ENCODE measurements around the gene KANK4. TPM values are rescaled to one million over a fixed set of nuclear protein-coding genes. Genes with fewer than 3 reads are reported as not detected.

Gene KANK4
- total and polyA plus RNA-seq, 8 donors, result 2.4 to 12.5 (median 8.6) TPM

DNA sequence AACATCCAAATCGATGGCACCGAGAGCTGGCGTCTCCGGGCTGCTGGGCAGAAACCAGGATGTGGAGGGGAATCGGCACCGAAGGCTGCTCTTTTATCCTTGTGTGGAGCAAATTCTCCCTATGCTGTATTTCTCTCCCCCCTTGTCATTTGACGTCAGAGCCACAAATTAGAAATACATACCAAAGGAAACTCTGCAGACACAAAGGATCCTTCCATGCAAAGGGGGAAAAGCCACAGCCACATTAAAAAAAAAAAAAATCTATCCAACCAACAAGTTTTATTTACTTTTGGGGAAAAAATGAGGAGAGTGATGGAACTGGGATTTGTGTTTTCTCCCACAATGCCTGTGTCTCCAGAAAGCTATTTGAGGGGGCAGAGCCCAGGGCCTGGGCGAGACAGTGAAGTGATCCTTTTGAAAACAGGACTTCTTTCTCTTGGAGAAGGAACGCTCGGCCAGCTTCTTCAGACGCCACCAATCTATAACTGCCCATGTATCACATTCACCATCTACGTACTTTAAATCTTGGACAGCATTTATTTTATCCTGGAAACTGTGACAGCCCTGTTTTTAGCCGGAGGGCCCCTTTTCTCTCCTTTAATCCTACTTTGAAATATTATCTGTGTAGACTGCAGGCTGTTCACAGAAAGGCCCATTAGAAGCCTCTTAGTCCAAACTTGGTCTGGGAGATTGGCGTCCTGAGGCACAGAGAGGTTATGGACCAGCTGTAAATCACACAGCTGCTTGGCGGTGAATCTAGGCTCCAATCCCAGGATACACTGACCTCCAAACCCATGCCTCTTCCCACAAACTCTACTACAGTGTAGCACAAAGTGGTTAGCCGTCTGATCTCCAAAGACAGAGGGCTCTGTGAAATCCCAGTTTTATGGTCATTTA is 4.5 kb downstream of the KANK4 start:
- Histone ChIP-seq H3K27me3 (no peaks in the 10 kb centered on the region), H3K4me3 (no peak overlapping the region), H3K4me1 (no peaks in the 10 kb centered on the region), H3K9me3 (no peaks in the 10 kb centered on the region), H3K36me3 (no peaks in the 10 kb centered on the region), H3K27ac (no peak overlapping the region)
- intact Hi-C loops (cut with DNase I), result no loop called here
- DNase-seq (no peak), ATAC-seq (no peak), FAIRE-seq (no peak)
- TF ChIP-seq, protein P1, sequence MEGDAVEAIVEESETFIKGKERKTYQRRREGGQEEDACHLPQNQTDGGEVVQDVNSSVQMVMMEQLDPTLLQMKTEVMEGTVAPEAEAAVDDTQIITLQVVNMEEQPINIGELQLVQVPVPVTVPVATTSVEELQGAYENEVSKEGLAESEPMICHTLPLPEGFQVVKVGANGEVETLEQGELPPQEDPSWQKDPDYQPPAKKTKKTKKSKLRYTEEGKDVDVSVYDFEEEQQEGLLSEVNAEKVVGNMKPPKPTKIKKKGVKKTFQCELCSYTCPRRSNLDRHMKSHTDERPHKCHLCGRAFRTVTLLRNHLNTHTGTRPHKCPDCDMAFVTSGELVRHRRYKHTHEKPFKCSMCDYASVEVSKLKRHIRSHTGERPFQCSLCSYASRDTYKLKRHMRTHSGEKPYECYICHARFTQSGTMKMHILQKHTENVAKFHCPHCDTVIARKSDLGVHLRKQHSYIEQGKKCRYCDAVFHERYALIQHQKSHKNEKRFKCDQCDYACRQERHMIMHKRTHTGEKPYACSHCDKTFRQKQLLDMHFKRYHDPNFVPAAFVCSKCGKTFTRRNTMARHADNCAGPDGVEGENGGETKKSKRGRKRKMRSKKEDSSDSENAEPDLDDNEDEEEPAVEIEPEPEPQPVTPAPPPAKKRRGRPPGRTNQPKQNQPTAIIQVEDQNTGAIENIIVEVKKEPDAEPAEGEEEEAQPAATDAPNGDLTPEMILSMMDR (IDR thresholded peaks at IDR 0.05), result no peak
- WGBS, 2 donors, result 87 to 88% methylated on average over 16 of the region's 16 CpGs

DNA sequence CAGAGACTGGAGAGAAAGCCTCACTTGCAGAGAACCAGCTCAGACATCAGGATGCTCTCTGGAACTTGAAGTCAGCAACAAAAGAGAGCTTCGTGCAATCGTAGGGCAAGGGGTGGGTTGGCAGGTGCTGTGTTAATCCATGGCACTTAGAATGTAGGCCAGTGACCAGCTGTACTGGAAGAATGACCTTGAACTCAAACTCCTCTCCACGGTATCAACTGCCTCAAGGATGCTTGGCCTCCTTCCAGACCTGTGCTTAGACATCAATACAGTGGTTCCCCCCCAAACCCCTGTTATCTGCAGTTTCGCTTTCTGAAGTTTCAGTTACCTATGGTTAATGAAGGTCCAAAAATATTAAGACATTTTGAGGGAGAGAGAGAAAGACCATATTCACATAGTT is 6.5 kb downstream of the KANK4 start:
- Histone ChIP-seq H3K36me3 (no peaks in the 10 kb centered on the region), H3K9me3 (no peaks in the 10 kb centered on the region), H3K27ac (no peak overlapping the region), H3K27me3 (no peaks in the 10 kb centered on the region), H3K4me3 (no peak overlapping the region), H3K4me1 (peaks cover 0 to 5% (median 0%) of the 10 kb centered on the region in 3 donors)
- DNase-seq (no peak), ATAC-seq (no peak), FAIRE-seq (no peak)
- intact Hi-C loops (cut with DNase I), result no loop called here
- 38 to 47% methylated on average over 4 of the region's 4 CpGs for WGBS, 2 donors
- TF ChIP-seq, protein P1 (IDR thresholded peaks at IDR 0.05), result no peak

DNA sequence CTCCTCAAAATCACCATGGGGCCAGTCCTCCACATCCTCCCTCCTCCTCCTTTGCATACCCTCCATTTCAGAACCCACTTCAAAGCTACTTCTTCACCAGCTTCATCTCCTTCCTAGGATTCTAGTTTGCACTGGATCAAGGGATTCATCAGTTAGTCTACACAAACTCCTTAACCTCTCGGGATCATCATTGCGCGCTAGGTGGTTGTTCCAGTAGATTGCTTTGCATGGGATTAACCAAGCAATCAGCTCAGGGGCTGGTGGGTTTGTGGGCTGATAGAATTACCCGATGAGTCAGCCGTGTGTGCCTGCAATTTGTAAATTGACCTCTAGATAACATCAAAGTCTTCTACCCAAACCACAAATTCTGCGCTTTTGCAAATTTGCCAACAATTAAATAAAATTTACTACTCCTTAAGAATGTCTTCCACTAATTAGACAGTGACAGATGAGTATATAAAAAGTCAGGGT is 7.7 kb downstream of the KANK4 start:
- DNase-seq (no peak), FAIRE-seq (no peak), ATAC-seq (no peak)
- intact Hi-C loops (cut with DNase I), result no loop called here
- 79 to 82% methylated on average over 6 of the region's 6 CpGs for WGBS, 2 donors
- H3K4me1 ChIP-seq, result peaks cover 0 to 11% (median 2%) of the 10 kb centered on the region in 3 donors
- H3K36me3 ChIP-seq, result no peaks in the 10 kb centered on the region
- no peak overlapping the region for H3K27ac ChIP-seq
- no peak overlapping the region for H3K4me3 ChIP-seq
- H3K9me3 ChIP-seq, result no peaks in the 10 kb centered on the region
- H3K27me3 ChIP-seq, result no peaks in the 10 kb centered on the region
- TF ChIP-seq, protein P1 (IDR thresholded peaks at IDR 0.05), result no peak

DNA sequence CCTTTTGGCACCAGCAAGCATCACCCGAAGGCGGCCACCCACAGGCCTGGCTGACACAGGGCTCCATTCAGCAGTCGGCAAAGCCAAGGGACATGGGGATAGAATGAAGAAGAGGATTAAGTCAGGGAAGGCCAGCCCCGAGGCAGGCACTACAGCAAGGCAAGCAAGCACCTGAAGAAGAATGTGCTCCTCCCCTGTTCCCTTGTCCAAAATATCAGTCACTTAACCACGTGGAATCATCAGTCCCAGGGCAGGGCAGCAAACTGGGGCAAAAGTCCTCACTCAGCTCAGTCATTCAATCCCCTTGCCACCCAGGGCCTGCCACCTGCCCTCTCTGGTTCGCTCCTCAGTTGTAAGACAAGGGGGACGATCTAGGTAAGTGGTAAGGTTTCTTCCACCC is 9.3 kb downstream of the KANK4 start:
- intact Hi-C loops (cut with DNase I), result no loop called here

More for the DNA sequence above, 9.3 kb downstream of the KANK4 start:
- Histone ChIP-seq H3K4me1 (peaks cover 5 to 12% (median 7%) of the 10 kb centered on the region in 3 donors), H3K27me3 (no peaks in the 10 kb centered on the region), H3K4me3 (no peak overlapping the region), H3K36me3 (no peaks in the 10 kb centered on the region), H3K27ac (no peak overlapping the region), H3K9me3 (no peaks in the 10 kb centered on the region)
- no peak for FAIRE-seq
- DNase-seq, result no peak
- TF ChIP-seq, protein P1 (IDR thresholded peaks at IDR 0.05), result no peak
- 70 to 77% methylated on average over 7 of the region's 7 CpGs for WGBS, 2 donors
- no peak for ATAC-seq
